GM12878 (cell line): ENCODE measurements around the gene B4GALT3. TPM values are rescaled to one million over a fixed set of nuclear protein-coding genes. Genes with fewer than 3 reads are reported as not detected.

Experiments
- BCLAF1 ChIP-seq: fragments of 450-650 bp; IDR thresholded peaks from 2 replicates; pipeline ENCODE4 v1.6.1; 2017; ENCODE audit warnings: antibody characterized with exemption, mild to moderate bottlenecking, moderate library complexity
- CEBPB ChIP-seq, 2 experiments: fragments of 150-350 bp in 1 of 2; IDR thresholded peaks; 2 replicates each; pipeline ENCODE4 v1.6.1; 2012 to 2014; ENCODE audit warnings: low read depth in 2 of 2, low read length in 2 of 2, borderline replicate concordance in 1 of 2, inconsistent platforms in 1 of 2
- DPF2 ChIP-seq: fragments of 450-650 bp; IDR thresholded peaks from 2 replicates; pipeline ENCODE4 v1.6.1; 2017; ENCODE audit warnings: mild to moderate bottlenecking
- ELK1 ChIP-seq: IDR thresholded peaks from 2 replicates; pipeline ENCODE4 v1.6.1; 2012; ENCODE audit warnings: low read depth, low read length, improper control_type of control experiment
- EZH2 ChIP-seq: IDR thresholded peaks from 2 replicates; pipeline ENCODE4 v1.6.1; 2012; ENCODE audit warnings: low read depth, mild to moderate bottlenecking, control low read depth, inconsistent platforms, low read length, borderline replicate concordance; ENCODE audit not compliant: control insufficient read depth
- GATAD2B ChIP-seq: fragments of 450-650 bp; conservative IDR thresholded peaks from 2 replicates; pipeline ENCODE4 v1.6.1; 2017; ENCODE audit warnings: low read depth, mild to moderate bottlenecking, moderate library complexity
- IRF3 ChIP-seq: fragments of 450-650 bp; IDR thresholded peaks from 2 replicates; pipeline ENCODE4 v1.6.1; 2014; ENCODE audit warnings: mild to moderate bottlenecking
- IRF5 ChIP-seq: fragments of 450-650 bp; IDR thresholded peaks from 2 replicates; pipeline ENCODE4 v1.6.1; 2017; ENCODE audit warnings: borderline replicate concordance
- JUND ChIP-seq: IDR thresholded peaks from 2 replicates; pipeline ENCODE4 v1.6.1; 2012; ENCODE audit warnings: low read depth, mild to moderate bottlenecking, low read length, improper control_type of control experiment, moderate library complexity
- MAX ChIP-seq: IDR thresholded peaks from 2 replicates; pipeline ENCODE4 v1.6.1; 2012; ENCODE audit warnings: low read depth, low read length, improper control_type of control experiment
- NFYA ChIP-seq: IDR thresholded peaks from 2 replicates; pipeline ENCODE4 v1.6.1; 2011; ENCODE audit warnings: low read depth, mild to moderate bottlenecking, low read length, improper control_type of control experiment, borderline replicate concordance
- PAX8 ChIP-seq: fragments of 450-650 bp; IDR thresholded peaks from 2 replicates; pipeline ENCODE4 v1.6.1; 2017; ENCODE audit warnings: mild to moderate bottlenecking, moderate library complexity
- PML ChIP-seq: IDR thresholded peaks from 2 replicates; pipeline ENCODE4 v1.6.1; 2012; ENCODE audit warnings: low read length, inconsistent platforms
- RCOR1 ChIP-seq: conservative IDR thresholded peaks from 2 replicates; pipeline ENCODE4 v1.6.1; 2012; ENCODE audit warnings: low read depth, low read length, improper control_type of control experiment
- SIX5 ChIP-seq: IDR thresholded peaks from 2 replicates; pipeline ENCODE4 v1.6.1; 2011; ENCODE audit warnings: mild to moderate bottlenecking, low read depth, low read length, moderate library complexity; ENCODE audit not compliant: severe bottlenecking
- SREBF1 ChIP-seq: IDR thresholded peaks from 2 replicates; pipeline ENCODE4 v1.6.1; 2012; ENCODE audit warnings: mild to moderate bottlenecking, low read length
- TBL1XR1 ChIP-seq: IDR thresholded peaks from 2 replicates; pipeline ENCODE4 v1.6.1; 2012; ENCODE audit warnings: low read depth, low read length, improper control_type of control experiment
- ZNF217 ChIP-seq: fragments of 450-650 bp; IDR thresholded peaks from 2 replicates; pipeline ENCODE4 v1.6.1; 2017; ENCODE audit warnings: antibody characterized with exemption, mild to moderate bottlenecking
- ZNF274 ChIP-seq: IDR thresholded peaks from one replicate; pipeline ENCODE4 v1.8.0; 2011; ENCODE audit not compliant: insufficient read length, insufficient read depth
- ZNF592 ChIP-seq: fragments of 450-650 bp; IDR thresholded peaks from 2 replicates; pipeline ENCODE4 v1.6.1; 2017; ENCODE audit warnings: mild to moderate bottlenecking, moderate library complexity
- polyA plus RNA-seq, 11 experiments: library from polyadenylated mRNA; depleted of rRNA in 4 of 11; unstranded in 6 of 11; stranded (reverse) in 5 of 11; fragments of >200 nt; fragmentation: Nextera tagmentation in 4 of 11; fragmentation: Illumina TruSeq in 1 of 11; extraction: Ambion mirVana in 4 of 11; extraction: Trizol in 1 of 11; gene quantifications; 1 replicate in 1 of 11; 2 replicates in 10 of 11; pipeline versions ENCODE4 v1.2.1 to v1.2.3, GENCODE V29; 2011 to 2016; ENCODE audit warnings: inconsistent platforms in 2 of 11, missing spikeins in 2 of 11, low read depth in 1 of 11
- total RNA-seq, 4 experiments: library from RNA; depleted of rRNA in 3 of 4; stranded (reverse); fragments of >200 nt in 3 of 4; fragmentation: Illumina TruSeq in 1 of 4; extraction: Trizol in 1 of 4; gene quantifications; 2 replicates each; pipeline versions ENCODE4 v1.2.1 to v1.2.3, GENCODE V29; 2013 to 2021

B4GALT3 gene
- total and polyA plus RNA-seq, 10 of the 15 experiments (the other 5 are each of a cell fraction or from before 2014, with no cell fraction given), result 27.1 to 58.9 (median 42.6) TPM

GRCh38 chr1:161185732-161186311 is 8.5 kb upstream of the B4GALT3 start (continued):
- TF ChIP-seq BCLAF1, result no peak
- no peak for TF ChIP-seq SREBF1
- TF ChIP-seq MAX, result no peak
- TF ChIP-seq SIX5, result no peak
- TF ChIP-seq PAX8, result no peak
- TF ChIP-seq ZNF274, result no peak
- no peak for TF ChIP-seq IRF3
- TF ChIP-seq RCOR1, result 0 out of 2 replicates have a peak, but pooled peaks have one; percentile 54
- no peak for TF ChIP-seq EZH2
- peak; percentile 80 for TF ChIP-seq ZNF217
- TF ChIP-seq JUND, result no peak
- no peak for TF ChIP-seq ELK1
- TF ChIP-seq CEBPB (IDR thresholded peaks at IDR 0.05; ENCODE audit: borderline replicate concordance in 1 of 2, low read depth in 2 of 2, low read length in 2 of 2), result no peak
- TF ChIP-seq NFYA, result no peak
- TF ChIP-seq PML, result peak; percentile 62; the same call in 1 of the 2 replicates
- no peak for TF ChIP-seq ZNF592
- no peak for TF ChIP-seq IRF5
- TF ChIP-seq GATAD2B, result peak; percentile 49; the same call in 1 of the 2 replicates
- TF ChIP-seq DPF2, result peak; percentile 87; the same call in 1 of the 2 replicates
- no peak for TF ChIP-seq TBL1XR1
